GM21423 (cell line): ENCODE measurements around the gene P2RX3.
"Not testable (repeated sequence)": the region's sequence is repeated elsewhere in the genome, so short reads cannot be mapped to it uniquely, and the experiment has no call there.

Source experiments
- ATAC-seq: cut with Tn5 transposase; IDR thresholded peaks from one replicate; pipeline ENCODE4 v1.9.1; 2021; ENCODE audit warnings: mild to moderate bottlenecking, moderate library complexity; ENCODE audit not compliant: unreplicated experiment

P2RX3 gene

GRCh38 chr11:57338142-57338541, at the start of gene P2RX3:
P2RX3 (plus strand) TSS chr11:57338352; CDS start chr11:57338551, 199 bp downstream.
- no peak for ATAC-seq

GRCh38 chr11:57288771-57289579, 49.2 kb upstream of the P2RX3 start:
- no peak for ATAC-seq

DNA sequence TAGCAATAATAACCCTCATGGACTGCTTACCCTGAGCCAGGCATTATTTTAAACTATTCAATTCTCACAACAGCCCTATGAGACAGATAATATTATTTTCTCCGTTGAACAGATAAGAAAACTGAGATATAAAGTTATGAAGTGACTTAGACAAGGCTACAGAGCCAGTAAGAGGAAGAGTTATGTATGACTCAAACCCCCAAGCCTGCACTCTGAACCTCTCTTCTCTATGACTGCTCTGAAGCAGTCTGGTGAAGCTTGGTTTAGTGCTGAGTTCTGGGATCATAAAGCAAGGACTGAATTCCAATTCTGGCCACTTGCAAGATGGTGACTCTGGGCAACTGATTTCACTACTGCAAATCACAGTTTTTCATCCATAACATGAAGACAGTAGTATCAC, 47.9 kb upstream of the P2RX3 start:
- no peak for ATAC-seq

- no peak for ATAC-seq
These were observed 43.7 kb upstream of the P2RX3 start for GRCh38 chr11:57294225-57295131.

DNA sequence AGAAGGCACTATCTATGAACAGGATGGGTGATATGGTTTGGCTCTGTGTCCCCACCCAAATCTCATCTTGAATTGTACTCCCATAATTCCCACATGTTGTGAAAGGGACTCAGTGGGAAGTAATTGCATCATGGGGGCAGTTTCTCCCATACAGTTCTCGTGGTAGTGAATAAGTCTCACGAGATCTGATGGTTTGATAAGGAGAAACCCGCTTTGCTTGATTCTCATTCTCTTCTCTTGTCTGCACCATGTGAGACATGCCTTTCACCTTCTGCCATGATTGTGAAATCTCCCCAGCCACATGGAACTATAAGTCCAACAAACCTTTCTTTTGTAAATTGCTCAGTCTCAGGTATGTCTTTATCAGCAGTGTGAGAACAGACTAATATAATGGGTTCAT, 41.9 kb upstream of the P2RX3 start:
- ATAC-seq, result not testable (repeated sequence)

DNA sequence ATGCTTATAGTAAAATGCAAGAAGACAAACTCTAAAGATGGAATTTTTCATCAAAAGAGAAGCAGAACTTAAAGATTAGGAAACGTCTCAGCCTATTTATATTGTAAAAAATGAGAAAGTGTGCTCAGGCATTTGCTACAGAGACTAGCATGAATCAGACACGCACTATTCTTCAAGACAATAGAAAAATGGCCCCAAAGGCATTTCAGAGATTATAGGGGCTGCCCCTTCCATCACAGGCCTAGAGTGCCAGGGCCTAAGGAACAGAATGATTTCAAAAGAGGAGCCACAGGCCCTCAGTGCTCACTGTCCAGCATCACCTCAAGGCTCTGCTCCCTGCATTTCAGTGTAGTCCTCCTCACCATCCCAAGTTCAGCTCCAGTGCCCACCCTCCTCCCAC, 40.9 kb upstream of the P2RX3 start:
- ATAC-seq, result no peak

DNA sequence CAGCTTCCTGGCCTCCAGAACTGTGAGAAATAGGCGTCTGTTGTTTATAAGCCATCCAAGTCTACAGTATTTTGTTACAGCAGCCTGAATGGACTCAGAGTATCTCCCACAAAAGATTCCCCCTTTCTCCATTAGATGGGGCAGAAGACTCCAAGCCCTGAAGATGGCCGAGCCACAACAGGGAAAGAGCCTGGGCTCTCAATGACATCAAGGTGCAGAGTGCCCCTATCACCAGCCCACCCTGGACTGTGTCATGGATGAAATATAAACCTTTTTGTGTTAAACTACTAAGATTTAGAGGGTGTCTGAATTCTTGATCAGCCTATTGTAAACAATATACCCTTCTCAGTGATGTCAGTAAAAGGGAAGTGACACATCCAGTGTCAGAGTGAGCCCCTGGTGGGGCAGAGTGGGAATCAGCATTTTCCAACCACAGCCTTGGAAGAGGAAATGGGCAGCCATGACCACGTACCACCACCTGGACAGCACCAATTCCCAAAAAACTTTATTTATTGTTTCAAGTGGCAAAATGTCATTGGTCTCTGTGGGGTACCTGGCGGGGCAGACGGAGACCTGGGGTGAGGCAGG, 38.9 kb upstream of the P2RX3 start:
- no peak for ATAC-seq

- ATAC-seq, result no peak
These were observed 37.4 kb upstream of the P2RX3 start for GRCh38 chr11:57300785-57301184.

- ATAC-seq, result no peak
These were observed 36.3 kb upstream of the P2RX3 start for GRCh38 chr11:57301711-57302423.

DNA sequence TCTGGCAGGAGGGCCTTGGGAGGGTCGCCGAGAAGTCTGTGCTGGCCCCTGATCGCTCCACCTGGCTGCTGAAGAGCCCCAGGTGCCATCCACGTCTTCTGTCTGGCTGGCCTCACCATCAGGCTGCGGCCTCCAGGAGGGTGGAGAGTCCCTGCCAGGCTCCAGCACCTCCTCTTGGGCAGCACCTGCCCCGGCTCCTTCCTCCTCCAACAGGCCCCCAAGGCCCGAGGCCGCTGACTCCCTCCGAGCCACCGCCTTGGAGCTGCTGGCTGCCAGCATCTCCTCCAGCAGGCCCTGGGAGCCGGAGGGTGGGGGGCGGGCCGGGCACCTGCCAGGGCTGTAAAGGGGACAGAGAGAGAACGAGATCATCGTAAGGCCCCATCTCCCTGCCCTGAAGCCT, 35.7 kb upstream of the P2RX3 start:
- ATAC-seq, result no peak

DNA sequence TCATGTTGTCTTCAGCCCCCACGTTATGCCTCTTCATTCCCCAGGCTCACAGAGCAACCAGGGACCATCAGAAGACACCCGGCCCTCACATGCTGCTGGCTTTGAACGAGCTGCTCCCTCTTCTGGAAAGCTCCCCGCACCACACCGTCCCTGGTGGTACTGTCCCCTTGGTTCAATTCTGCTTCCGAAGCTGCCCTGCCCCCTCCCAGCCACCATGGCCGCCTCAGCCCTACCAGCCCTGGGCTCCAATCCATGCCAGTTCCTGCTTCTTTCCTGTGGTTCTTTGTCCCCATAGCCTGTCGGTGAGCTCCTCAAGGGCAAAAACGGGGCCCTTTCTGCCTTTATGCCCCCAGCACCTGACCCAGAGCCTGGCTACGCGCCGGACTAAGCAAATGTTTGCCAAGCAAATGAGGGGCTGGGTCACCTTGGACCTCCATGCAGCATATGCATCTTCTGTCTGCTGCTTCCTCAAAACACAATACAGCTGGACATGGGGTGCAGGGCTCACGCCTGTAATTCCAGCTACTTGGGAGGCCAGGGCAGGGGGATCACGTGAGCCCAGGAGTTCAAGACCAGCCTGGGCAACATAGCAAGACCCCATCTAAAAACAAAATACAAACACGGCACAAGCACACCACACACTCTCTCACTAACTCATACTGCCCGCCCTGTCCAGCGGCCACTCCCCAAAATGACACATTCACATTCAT, 34.7 kb upstream of the P2RX3 start:
- no peak for ATAC-seq

GRCh38 chr11:57303990-57304579, 34.1 kb upstream of the P2RX3 start:
- no peak for ATAC-seq

GRCh38 chr11:57305523-57305922, 32.6 kb upstream of the P2RX3 start:
- no peak for ATAC-seq

GRCh38 chr11:57306161-57306876, 31.8 kb upstream of the P2RX3 start:
- ATAC-seq, result no peak

GRCh38 chr11:57306940-57307565, 31.1 kb upstream of the P2RX3 start:
- no peak for ATAC-seq

GRCh38 chr11:57307666-57308270, 30.4 kb upstream of the P2RX3 start:
- ATAC-seq, result no peak

DNA sequence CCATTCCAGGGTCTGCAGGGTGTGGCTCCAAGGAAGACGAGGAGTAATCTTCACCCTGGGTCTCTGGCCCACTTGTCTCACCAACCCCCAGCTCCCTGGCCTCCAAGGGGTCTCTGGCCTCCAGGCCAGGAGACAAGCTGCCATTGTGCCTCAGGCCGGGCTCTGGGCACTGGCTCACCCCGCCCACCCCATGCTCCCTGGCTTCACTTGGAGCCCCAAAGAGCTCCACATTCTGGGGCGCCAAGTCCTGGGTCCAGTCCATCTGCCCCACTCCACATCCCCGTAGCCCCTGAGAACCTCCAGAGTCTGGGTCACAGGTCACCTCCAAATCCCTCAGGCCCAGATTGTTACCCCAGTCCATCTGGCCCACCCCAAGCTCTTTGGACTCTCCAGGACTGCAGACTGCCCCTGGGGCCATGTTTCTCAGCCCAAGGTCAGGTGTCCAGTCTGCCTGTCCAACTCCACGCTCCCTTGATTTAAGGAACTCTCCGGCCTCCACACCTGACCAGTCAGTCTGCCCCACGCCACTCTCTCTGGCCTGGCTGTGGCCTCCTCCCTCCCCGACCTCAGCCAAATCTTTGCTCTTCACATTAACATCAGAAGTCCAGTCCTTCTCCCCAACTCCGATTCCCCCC, 29.6 kb upstream of the P2RX3 start:
- ATAC-seq, result no peak
